ENCODE measurements around the gene CABP2.

DNA sequence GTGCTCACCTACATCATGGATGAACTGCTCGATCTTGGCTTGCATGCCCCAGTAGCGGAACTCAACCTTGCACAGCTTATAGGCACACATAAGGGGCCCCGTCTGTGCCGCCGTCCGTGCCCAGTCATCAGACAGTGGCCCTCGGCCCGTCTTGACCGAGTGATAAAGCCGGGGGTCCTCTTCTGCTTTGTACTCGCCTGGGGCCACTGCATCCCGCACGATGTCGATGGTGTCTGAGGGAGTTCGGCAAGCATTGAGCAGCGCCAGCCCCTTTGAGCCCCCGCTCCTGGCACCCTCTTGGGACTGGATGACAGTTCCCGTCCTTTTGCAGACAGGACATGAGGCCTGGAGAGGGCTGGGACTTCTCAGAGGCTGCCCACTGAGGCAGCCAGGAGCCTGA, 21.4 kb downstream of the CABP2 start:
- TF ChIP-seq POLR2A (IDR thresholded peaks at IDR 0.05; ENCODE audit: low read length) = no peak
- no peak for TF ChIP-seq GATA1 (IDR thresholded peaks at IDR 0.05; ENCODE audit: low read depth, low read length)
